HepG2 (cell line): ENCODE results near the gene FRS2. TPM values are rescaled to one million over a fixed set of nuclear protein-coding genes. Genes with fewer than 3 reads are reported as not detected.

Experiments
- AKAP8 ChIP-seq: sonication (generic); formaldehyde crosslinking; IDR thresholded peaks from 2 replicates; pipeline ENCODE4 v1.5.1; 2020; ENCODE audit warnings: mild to moderate bottlenecking, missing genetic modification reagents
- ARNT2 ChIP-seq: sonication (generic); formaldehyde crosslinking; IDR thresholded peaks from 2 replicates; pipeline ENCODE4 v1.8.0; 2022; ENCODE audit warnings: mild to moderate bottlenecking, low read depth, missing genetic modification reagents, moderate library complexity
- GATAD2A ChIP-seq: IDR thresholded peaks from 2 replicates; pipeline ENCODE4 v1.6.1; 2016
- HNRNPL ChIP-seq: fragments of 200-400 bp; formaldehyde crosslinking; IDR thresholded peaks from 2 replicates; pipeline ENCODE4 v1.6.1; 2017; ENCODE audit warnings: mild to moderate bottlenecking, low read depth, low read length
- IKZF4 ChIP-seq: sonication (generic); formaldehyde crosslinking; IDR thresholded peaks from 2 replicates; pipeline ENCODE4 v1.5.1; 2020; ENCODE audit warnings: borderline replicate concordance, mild to moderate bottlenecking, low read depth, missing genetic modification reagents; ENCODE audit errors: not compliant biosample characterization
- KDM5A ChIP-seq: fragments of 200-600 bp; sonication (generic); IDR thresholded peaks from 2 replicates; pipeline ENCODE4 v1.7.0; 2018; ENCODE audit warnings: antibody characterized with exemption, mild to moderate bottlenecking, low read length, borderline replicate concordance
- PITX1 ChIP-seq: sonication (generic); formaldehyde crosslinking; IDR thresholded peaks from 2 replicates; pipeline ENCODE4 v1.5.1; 2020; ENCODE audit warnings: mild to moderate bottlenecking, missing genetic modification reagents
- PTBP1 ChIP-seq: fragments of 200-400 bp; formaldehyde crosslinking; IDR thresholded peaks from 2 replicates; pipeline ENCODE4 v1.6.1; 2018; ENCODE audit warnings: low read length, low read depth; ENCODE audit not compliant: poor library complexity, severe bottlenecking
- SNAPC2 ChIP-seq: sonication (generic); formaldehyde crosslinking; IDR thresholded peaks from 2 replicates; pipeline ENCODE4 v1.8.1; 2022; ENCODE audit warnings: mild to moderate bottlenecking, missing genetic modification reagents
- ZGPAT ChIP-seq: IDR thresholded peaks from 2 replicates; pipeline ENCODE4 v1.6.1; 2016; ENCODE audit warnings: mild to moderate bottlenecking
- ZHX1 ChIP-seq: sonication (generic); formaldehyde crosslinking; IDR thresholded peaks from 2 replicates; pipeline ENCODE4 v1.8.1; 2022; ENCODE audit warnings: low read depth, mild to moderate bottlenecking, missing genetic modification reagents
- ZNF253 ChIP-seq: sonication (generic); formaldehyde crosslinking; IDR thresholded peaks from 2 replicates; pipeline ENCODE4 v1.8.0; 2022; ENCODE audit warnings: mild to moderate bottlenecking, missing genetic modification reagents, borderline replicate concordance
- ZNF260 ChIP-seq: sonication (generic); formaldehyde crosslinking; IDR thresholded peaks from 2 replicates; pipeline ENCODE4 v1.4.0; 2020; ENCODE audit warnings: missing genetic modification reagents, low read depth, mild to moderate bottlenecking, borderline replicate concordance
- ZNF383 ChIP-seq: sonication (generic); formaldehyde crosslinking; IDR thresholded peaks from 2 replicates; pipeline ENCODE4 v1.4.0; 2020; ENCODE audit warnings: missing genetic modification reagents, mild to moderate bottlenecking, borderline replicate concordance
- ZNF414 ChIP-seq: sonication (generic); formaldehyde crosslinking; IDR thresholded peaks from 2 replicates; pipeline ENCODE4 v1.5.0; 2020; ENCODE audit warnings: missing genetic modification reagents
- ZNF556 ChIP-seq: sonication (generic); formaldehyde crosslinking; IDR thresholded peaks from 2 replicates; pipeline ENCODE4 v1.4.0; 2020; ENCODE audit warnings: mild to moderate bottlenecking, missing genetic modification reagents, borderline replicate concordance
- ZNF563 ChIP-seq: sonication (generic); formaldehyde crosslinking; IDR thresholded peaks from 2 replicates; pipeline ENCODE4 v1.8.0; 2022; ENCODE audit warnings: mild to moderate bottlenecking, moderate library complexity, missing genetic modification reagents
- ZNF703 ChIP-seq: sonication (generic); formaldehyde crosslinking; IDR thresholded peaks from 2 replicates; pipeline ENCODE4 v1.5.1; 2020; ENCODE audit warnings: missing genetic modification reagents, mild to moderate bottlenecking, moderate library complexity, borderline replicate concordance
- ZNF770 ChIP-seq: sonication (generic); formaldehyde crosslinking; IDR thresholded peaks from 2 replicates; pipeline ENCODE4 v1.5.0; 2020; ENCODE audit warnings: mild to moderate bottlenecking, missing genetic modification reagents
- ZNF775 ChIP-seq: sonication (generic); formaldehyde crosslinking; IDR thresholded peaks from 2 replicates; pipeline ENCODE4 v1.4.0; 2020; ENCODE audit warnings: missing genetic modification reagents, mild to moderate bottlenecking, moderate library complexity, borderline replicate concordance
- ZSCAN29 ChIP-seq: sonication (generic); formaldehyde crosslinking; conservative IDR thresholded peaks from 2 replicates; pipeline ENCODE4 v1.4.0; 2020; ENCODE audit warnings: mild to moderate bottlenecking, missing genetic modification reagents
- polyA plus RNA-seq, 8 experiments: library from polyadenylated mRNA; depleted of rRNA in 3 of 8; stranded (reverse) in 7 of 8; unstranded in 1 of 8; fragments of >200 nt; fragmentation: Illumina TruSeq in 4 of 8; extraction: Trizol in 4 of 8; gene quantifications; 2 replicates each; pipeline versions ENCODE4 v1.2.1 to v1.2.3, GENCODE V29; 2011 to 2016; ENCODE audit warnings: low read depth in 4 of 8, missing spikeins in 1 of 8, mixed read lengths in 1 of 8; ENCODE audit not compliant: insufficient read depth in 1 of 8
- total RNA-seq, 5 experiments: library from RNA; depleted of rRNA; stranded (reverse); fragments of >200 nt; fragmentation: Illumina TruSeq; extraction: Trizol; gene quantifications; 2 replicates each; pipeline ENCODE4 v1.2.3, GENCODE V29; 2016; ENCODE audit warnings: low read depth in 1 of 5

The FRS2 gene
- total and polyA plus RNA-seq, 2 of the 13 experiments (the other 11 are each of a cell fraction or from before 2014, with no cell fraction given) = 8.3 to 16.8 TPM

DNA sequence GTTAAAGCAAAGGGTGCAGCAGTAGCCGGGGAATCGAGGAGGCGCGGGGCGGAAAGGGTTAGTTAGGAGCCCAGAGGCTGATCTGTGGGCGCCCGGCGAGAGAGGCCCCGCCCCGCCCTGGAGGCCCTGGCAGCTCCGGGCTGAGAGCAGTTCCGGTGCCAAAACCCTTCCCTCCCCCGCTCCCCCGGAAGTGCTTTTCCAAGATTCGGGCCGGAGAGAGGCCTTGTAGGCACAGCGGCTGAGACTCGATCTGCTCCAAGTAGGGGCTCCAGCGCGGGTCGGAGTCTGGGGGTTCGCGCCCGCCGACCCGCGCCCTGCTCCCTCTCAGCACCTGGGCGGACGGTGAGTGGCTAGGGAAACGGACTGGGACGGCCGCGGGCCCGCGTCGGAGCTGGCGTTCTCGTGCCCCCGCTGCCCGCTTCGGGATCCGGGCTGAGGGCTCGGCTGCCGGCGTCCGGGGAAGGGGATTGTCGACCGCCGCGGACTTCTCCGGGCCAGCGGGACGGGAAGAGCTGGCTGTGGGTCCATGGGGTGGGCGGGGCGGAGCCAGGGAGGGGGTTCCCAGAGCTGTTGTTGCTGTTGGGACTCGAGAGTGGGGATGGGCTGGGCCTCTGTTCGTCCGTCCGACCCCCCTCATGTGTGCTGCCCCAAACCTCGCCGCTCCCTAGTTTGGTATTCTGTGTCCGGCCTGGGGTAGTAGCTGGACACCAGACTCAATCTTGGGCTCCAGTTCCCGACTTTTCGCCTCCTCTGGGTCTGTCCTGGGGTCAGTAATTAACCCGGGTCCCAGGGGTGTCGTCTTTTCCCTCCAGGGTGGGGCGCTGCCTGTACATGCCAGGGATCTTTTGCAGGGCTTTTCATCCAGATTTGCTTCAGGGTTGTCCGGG is at the start of gene FRS2 (continued):
- TF ChIP-seq ZGPAT (CRISPR knock-in tag) (peak; percentile 80), ZNF770 (CRISPR knock-in tag) (peak; percentile 59), ZSCAN29 (CRISPR knock-in tag) (no peak), IKZF4 (no peak), ZNF556 (CRISPR knock-in tag) (no peak; the same call in 1 of the 2 replicates), ZNF563 (CRISPR knock-in tag) (peak; percentile 49; the same call in 1 of the 2 replicates), SNAPC2 (CRISPR knock-in tag) (no peak), ZNF414 (CRISPR knock-in tag) (no peak), ZNF253 (CRISPR knock-in tag) (no peak), PTBP1 (no peak), PITX1 (0 out of 2 replicates have a peak, but pooled peaks have one; percentile 52), ZNF703 (CRISPR knock-in tag) (peak; percentile 63; the same call in 1 of the 2 replicates), AKAP8 (CRISPR knock-in tag) (0 out of 2 replicates have a peak, but pooled peaks have one; percentile 20), ZHX1 (CRISPR knock-in tag) (no peak), HNRNPL (no peak), ZNF260 (no peak), ZNF383 (CRISPR knock-in tag) (no peak), ZNF775 (no peak), KDM5A (peak; percentile 89), GATAD2A (CRISPR knock-in tag) (peak; percentile 75), ARNT2 (CRISPR knock-in tag) (peak; percentile 52; the same call in 1 of the 2 replicates)
